AG09309 (cell line): Measurements from ENCODE around the gene DNAAF2.
"Not testable (repeated sequence)": the region's sequence is repeated elsewhere in the genome, so short reads cannot be mapped to it uniquely, and the experiment has no call there.

Experiments
- DNase-seq: peaks from one replicate; pipeline ENCODE4 v3.0.0-alpha.2; 2010; ENCODE audit warnings: low read depth
- H3K4me3 ChIP-seq: 2 replicates; pipeline ENCODE4 v1.5.1; 2011; ENCODE audit warnings: mild to moderate bottlenecking, low read depth, low read length, moderate library complexity; ENCODE audit not compliant: control insufficient read depth
- TF ChIP-seq, protein P1 (sequence below): IDR thresholded peaks from 2 replicates; pipeline ENCODE4 v1.5.1; 2011; ENCODE audit warnings: mild to moderate bottlenecking, low read depth, low read length, inconsistent platforms; ENCODE audit not compliant: insufficient read depth, control insufficient read depth; ENCODE audit errors: missing control alignments

The DNAAF2 gene

DNA sequence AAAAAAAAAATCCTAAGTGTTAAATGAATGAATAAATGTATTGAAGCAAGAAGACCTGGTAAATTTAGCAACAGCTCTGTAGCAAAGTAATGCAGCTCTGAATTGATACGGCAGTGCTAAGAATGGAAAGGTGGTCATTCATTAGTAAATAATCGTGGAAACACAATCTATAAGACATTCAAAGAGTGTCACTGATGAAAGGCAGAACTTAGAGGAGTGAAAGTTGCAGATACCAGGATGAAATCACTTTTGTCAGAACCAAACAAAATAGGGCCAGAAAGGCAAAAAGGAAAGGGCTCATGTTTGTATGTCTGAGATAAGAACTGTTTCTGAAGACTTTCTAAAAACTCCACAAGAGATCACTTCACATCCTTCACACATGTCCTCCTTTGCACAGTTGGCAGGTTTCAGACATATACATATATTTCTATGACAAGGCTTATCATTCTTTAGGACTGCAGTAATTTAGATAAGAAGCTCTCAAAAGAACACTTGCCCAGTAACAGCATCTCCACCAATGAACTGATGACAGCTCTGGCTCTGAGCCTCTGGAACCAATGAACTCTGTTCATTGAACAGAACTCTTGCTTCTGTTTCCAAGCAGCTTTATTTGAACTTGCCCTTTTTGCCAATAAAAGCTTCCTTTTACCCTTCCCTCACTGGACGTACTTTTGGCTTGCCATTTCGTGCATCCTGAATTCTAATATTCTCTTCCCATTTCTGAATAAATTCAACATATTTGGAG lies 40.5 kb downstream of the DNAAF2 start:
- H3K4me3 ChIP-seq: no peak overlapping the region
- TF ChIP-seq, protein P1, sequence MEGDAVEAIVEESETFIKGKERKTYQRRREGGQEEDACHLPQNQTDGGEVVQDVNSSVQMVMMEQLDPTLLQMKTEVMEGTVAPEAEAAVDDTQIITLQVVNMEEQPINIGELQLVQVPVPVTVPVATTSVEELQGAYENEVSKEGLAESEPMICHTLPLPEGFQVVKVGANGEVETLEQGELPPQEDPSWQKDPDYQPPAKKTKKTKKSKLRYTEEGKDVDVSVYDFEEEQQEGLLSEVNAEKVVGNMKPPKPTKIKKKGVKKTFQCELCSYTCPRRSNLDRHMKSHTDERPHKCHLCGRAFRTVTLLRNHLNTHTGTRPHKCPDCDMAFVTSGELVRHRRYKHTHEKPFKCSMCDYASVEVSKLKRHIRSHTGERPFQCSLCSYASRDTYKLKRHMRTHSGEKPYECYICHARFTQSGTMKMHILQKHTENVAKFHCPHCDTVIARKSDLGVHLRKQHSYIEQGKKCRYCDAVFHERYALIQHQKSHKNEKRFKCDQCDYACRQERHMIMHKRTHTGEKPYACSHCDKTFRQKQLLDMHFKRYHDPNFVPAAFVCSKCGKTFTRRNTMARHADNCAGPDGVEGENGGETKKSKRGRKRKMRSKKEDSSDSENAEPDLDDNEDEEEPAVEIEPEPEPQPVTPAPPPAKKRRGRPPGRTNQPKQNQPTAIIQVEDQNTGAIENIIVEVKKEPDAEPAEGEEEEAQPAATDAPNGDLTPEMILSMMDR: no peak
- no peak for DNase-seq

DNA sequence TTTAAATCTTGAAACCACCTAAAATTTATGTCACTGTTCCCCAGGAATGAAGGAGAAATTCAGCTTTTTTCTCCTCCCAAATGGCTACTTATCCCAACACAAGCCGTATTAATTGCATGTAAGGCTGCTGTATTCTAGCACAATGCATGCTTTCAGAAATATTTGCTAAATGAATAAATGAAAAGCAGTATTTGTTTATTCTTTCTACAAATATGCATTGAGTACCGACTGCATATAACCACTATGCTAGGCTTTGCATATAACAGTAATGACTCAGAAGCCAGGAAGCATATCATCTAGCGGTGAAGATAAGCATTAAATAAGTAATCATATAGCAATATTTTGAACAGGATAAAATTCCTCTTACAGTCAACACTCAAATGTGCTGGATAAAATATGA lies 42.0 kb downstream of the DNAAF2 start:
- DNase-seq: no peak
- no peak overlapping the region for H3K4me3 ChIP-seq
- TF ChIP-seq, protein P1: no peak

DNA sequence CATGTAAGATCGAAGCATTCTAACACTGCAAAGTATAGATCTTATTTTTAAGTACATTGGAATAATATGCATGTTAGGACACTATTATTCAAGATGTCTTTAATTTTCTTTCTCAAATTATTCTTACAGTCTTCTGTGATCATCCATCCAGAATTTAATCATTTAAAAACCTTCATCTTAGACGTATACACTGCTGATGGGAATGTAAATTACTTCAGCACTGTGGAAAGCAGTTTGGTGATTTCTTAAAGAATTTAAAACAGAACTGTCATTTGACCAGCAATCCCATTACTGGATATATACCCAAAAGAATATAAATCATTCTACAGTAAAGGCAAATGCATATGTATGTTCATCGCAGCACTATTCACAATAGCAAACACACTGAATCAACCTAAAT lies 45.7 kb downstream of the DNAAF2 start:
- TF ChIP-seq, protein P1: no peak
- no peak overlapping the region for H3K4me3 ChIP-seq
- DNase-seq: no peak

DNA sequence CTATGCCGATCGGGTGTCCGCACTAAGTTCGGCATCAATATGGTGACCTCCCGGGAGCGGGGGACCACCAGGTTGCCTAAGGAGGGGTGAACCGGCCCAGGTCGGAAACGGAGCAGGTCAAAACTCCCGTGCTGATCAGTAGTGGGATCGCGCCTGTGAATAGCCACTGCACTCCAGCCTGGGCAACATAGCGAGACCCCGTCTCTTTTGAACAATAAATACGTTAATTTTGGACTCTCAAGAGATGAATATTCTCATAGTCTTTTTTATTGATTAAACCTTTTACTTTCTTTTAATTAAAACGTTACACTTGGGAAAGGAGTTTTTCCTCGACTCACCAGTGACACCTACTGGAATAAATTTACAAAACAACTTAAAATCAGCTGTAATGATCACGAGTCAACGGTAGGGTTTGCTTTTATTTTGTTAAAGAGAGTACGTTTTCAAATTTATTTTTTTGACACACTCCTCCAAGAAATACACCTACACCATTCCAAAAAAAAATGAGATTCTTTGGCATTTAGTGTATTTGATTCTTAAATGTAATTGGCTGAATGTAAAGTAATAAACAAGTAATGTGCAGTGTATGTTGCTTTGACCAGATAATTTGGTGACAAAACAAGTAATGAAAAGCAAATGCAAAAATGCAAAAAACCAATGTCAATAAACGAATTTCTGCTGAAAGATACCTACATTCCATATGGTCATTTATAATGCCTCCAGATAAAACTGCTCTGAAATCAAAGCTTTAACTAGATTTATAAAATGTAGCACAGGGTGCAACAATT lies 48.2 kb downstream of the DNAAF2 start:
- DNase-seq: peak; percentile 39
- TF ChIP-seq, protein P1: peak; percentile 62
- H3K4me3 ChIP-seq: no peak overlapping the region

DNA sequence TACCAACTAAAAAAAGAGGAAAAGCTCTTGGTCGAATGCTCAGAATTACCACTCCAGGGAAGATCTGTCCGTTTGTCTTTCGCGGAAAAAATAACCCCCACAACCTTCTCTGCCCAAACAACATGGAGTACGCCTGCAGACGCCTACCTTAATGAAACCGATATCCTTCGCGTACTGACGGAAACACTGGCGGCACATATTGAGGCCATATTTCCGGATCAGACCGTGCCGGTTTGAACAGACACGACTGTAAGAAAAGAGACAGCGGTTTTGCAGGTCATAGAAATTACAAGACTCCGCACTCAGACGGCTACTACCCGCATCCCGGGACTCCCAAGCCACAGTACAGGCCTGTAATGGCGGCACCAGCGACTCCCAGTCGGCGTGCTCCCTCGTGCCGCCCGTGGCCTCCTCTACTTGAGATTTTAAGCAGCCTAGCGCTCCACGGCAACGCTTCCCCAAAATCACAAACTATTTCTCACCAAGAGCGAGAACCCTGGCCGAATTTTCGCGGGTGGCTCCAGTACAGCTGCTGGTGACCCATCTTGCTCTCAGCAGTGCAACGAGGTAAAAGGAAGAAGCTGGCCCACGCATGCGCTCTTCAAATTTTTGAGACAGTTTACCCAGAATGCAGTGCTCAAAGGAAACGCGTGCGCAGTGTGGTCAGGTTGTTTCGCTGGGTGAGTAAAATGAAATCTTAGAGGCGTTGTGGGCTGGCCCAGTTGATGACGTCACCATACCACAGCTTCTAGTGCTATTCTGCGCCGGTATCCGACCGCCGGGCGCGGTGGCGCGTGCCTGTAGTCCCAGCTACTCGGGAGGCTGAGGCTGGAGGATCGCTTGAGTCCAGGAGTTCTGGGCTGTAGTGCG lies 49.0 kb downstream of the DNAAF2 start, which contains the start of gene RPS29:
RPS29 (minus strand) TSS at position 578 of the 870 bp plus-strand sequence; CDS start at position 544, 34 bp downstream.
- DNase-seq: peak; percentile 97
- TF ChIP-seq, protein P1: no peak
- peak within 1 kb of the TSS; percentile 62 for H3K4me3 ChIP-seq

DNA sequence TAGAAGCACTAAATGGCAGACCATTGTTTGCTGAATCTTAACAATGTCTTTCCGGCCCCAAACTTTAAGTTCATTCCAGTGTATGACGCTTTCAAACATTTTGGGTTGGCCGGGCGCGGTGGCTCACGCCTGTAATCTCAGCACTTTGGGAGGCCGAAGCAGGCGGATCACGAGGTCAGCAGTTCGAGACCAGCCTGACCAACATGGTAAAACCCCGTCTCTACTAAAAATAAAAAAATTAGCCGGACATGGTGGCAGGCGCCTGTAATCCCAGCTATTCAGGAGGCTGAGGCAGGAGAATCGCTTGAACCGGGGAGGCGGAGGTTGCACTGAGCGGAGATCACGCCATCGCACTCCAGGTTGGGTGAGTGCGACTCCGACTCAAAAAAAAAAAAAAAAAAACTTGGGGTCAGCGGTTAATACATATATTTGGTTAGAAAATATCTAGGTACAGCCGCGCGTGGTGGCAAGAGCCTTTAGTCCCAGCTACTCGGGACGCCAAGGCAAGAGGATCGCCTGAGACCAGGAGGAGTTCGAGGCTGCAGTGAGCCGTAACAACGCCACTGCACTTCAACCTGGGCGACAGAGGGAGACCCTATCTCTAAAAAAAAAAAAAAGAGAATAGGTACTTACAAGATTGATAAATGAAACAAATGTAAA lies 49.9 kb downstream of the DNAAF2 start:
- H3K4me3 ChIP-seq: peak overlapping the region; percentile 62
- not testable (repeated sequence) for DNase-seq
